ENCODE measurements around the gene CGRRF1. TPM values are rescaled to one million over a fixed set of nuclear protein-coding genes. Genes with fewer than 3 reads are reported as not detected.

The CGRRF1 gene
- total RNA-seq, 2 donors from 2014 or later = 17.1 to 25.7 TPM

DNA sequence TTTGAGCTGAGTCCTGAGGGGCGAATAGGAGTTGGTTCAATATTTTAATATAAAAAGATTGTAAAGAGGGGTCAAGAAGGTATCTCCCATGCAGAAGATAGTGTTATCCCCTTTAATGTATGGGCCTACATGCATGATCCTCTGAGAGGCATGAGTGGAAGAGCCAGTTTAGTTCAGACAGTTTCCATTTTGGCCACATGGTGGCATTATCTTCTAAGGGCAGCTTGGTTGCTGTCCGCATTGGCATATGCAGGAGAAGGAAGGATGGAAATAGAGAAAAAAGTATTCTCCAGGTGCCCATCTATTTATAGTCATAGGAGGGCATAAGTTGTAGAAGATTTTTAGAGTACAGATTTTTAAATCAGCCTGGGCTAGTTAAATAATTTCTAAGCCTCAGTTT lies 62.6 kb downstream of the CGRRF1 start:
- intact Hi-C loops (cut with DNase I) = loop anchor here (5.0 kb wide), 2 partner anchors 35 to 75 kb away; no protein-coding TSS in a partner anchor
- Histone ChIP-seq H3K4me3 (no peak overlapping the region), H3K27ac (no peak overlapping the region), H3K27me3 (replicated peaks; ENCODE audit: insufficient read depth) (no peaks in the 10 kb centered on the region), H3K36me3 (no peaks in the 10 kb centered on the region), H3K4me1 (replicated peaks) (no peaks in the 10 kb centered on the region), H3K9me3 (no peaks in the 10 kb centered on the region)
- TF ChIP-seq POLR2AphosphoS5 (IDR thresholded peaks at IDR 0.05) (no peak), CTCF (IDR thresholded peaks at IDR 0.05) (peak in 1 of 4 experiments; percentile 21), POLR2A (IDR thresholded peaks at IDR 0.05) (no peak)
- no peak for DNase-seq (ENCODE audit: low spot score)
- 99% methylated on average over 2 of the region's 2 CpGs for WGBS

DNA sequence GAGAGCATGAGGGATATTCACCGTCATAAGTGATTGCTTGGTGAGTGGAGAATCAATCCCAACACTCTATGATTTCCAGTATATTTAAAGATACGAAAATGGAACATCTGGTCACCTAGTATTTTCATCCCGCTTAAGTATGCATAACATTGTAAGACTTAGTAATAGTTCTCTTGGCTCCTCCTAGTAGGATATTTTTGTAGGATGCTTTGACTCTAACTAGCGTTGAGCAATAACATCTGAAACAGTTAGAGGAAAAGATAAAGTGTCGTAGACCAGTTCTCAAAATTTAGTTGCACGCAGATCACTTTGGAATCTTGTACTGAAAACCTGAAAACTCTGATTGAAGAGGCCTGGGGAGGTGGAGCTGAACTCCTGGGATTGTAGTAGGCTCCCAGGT lies 64.8 kb downstream of the CGRRF1 start:
- WGBS = 91% methylated on average over 6 of the region's 6 CpGs
- no peak for DNase-seq (ENCODE audit: low spot score)
- Histone ChIP-seq H3K27ac (no peak overlapping the region), H3K27me3 (replicated peaks; ENCODE audit: insufficient read depth) (no peaks in the 10 kb centered on the region), H3K4me1 (replicated peaks) (no peaks in the 10 kb centered on the region), H3K9me3 (no peaks in the 10 kb centered on the region), H3K4me3 (no peak overlapping the region), H3K36me3 (no peaks in the 10 kb centered on the region)
- intact Hi-C loops (cut with DNase I) = loop anchor here (5.0 kb wide), 2 partner anchors 33 to 73 kb away; no protein-coding TSS in a partner anchor
- no peak for TF ChIP-seq POLR2AphosphoS5 (IDR thresholded peaks at IDR 0.05)
- TF ChIP-seq POLR2A (IDR thresholded peaks at IDR 0.05) = no peak
- TF ChIP-seq CTCF (IDR thresholded peaks at IDR 0.05) = no peak

- no peak for TF ChIP-seq CTCF (IDR thresholded peaks at IDR 0.05)
- no peak for TF ChIP-seq POLR2AphosphoS5 (IDR thresholded peaks at IDR 0.05)
- TF ChIP-seq POLR2A (IDR thresholded peaks at IDR 0.05) = no peak
- no peak for DNase-seq (ENCODE audit: low spot score)
- Histone ChIP-seq H3K36me3 (no peaks in the 10 kb centered on the region), H3K9me3 (no peaks in the 10 kb centered on the region), H3K27me3 (replicated peaks; ENCODE audit: insufficient read depth) (no peaks in the 10 kb centered on the region), H3K27ac (no peak overlapping the region), H3K4me3 (no peak overlapping the region), H3K4me1 (replicated peaks) (no peaks in the 10 kb centered on the region)
- intact Hi-C loops (cut with DNase I) = no loop called here
- 90% methylated on average over 6 of the region's 6 CpGs for WGBS
These were observed 67.8 kb downstream of the CGRRF1 start for GRCh38 chr14:54577494-54577893.

DNA sequence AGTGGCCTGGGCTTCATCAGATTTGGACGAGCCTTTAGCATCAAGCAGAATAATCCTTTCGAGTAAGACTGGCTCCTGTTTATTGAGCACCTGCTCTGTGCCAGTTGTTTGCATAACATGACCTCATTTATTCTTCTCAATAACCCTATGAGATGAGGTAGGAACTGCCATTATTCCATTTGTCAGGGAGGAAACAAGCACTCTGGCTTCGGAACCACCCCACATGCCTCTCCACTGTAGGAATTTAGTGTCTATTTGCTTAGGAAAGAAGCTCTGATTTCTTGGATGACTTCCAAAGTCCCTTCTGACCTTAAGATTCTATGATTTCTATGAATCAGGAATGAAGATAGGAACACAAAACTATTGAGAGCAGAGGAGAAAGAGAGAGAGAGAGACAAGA lies 68.3 kb downstream of the CGRRF1 start:
- Histone ChIP-seq H3K4me3 (no peak overlapping the region), H3K27ac (no peak overlapping the region), H3K4me1 (replicated peaks) (no peaks in the 10 kb centered on the region), H3K27me3 (replicated peaks; ENCODE audit: insufficient read depth) (no peaks in the 10 kb centered on the region), H3K9me3 (no peaks in the 10 kb centered on the region), H3K36me3 (no peaks in the 10 kb centered on the region)
- DNase-seq (ENCODE audit: low spot score) = no peak
- intact Hi-C loops (cut with DNase I) = no loop called here
- WGBS = 45% methylated on average over 3 of the region's 3 CpGs
- TF ChIP-seq CTCF (IDR thresholded peaks at IDR 0.05) (no peak), POLR2A (IDR thresholded peaks at IDR 0.05) (no peak), POLR2AphosphoS5 (IDR thresholded peaks at IDR 0.05) (no peak)

DNA sequence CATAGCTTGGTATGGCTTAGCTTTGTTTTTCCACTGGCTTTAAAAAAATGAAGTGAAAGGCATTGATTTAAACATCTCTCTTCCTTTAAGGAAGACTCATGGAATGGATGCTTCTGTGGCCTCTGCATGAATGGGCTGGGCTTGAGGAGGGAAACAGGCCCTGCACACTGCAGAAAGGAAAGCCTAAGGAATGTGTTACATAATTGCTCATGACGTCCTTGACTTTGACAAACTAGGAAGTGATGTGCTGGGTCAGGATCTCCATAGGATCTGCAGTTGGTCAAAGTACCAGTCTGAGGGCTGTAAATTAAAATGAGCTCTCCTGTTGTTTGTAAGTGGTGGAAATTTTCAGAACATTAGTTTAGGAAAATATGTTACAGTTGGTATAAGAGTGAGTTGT lies 69.9 kb downstream of the CGRRF1 start:
- intact Hi-C loops (cut with DNase I) = no loop called here
- no peak for DNase-seq (ENCODE audit: low spot score)
- H3K4me1 ChIP-seq (replicated peaks) = no peaks in the 10 kb centered on the region
- H3K36me3 ChIP-seq = no peaks in the 10 kb centered on the region
- H3K27me3 ChIP-seq (replicated peaks; ENCODE audit: insufficient read depth) = no peaks in the 10 kb centered on the region
- WGBS = 27% methylated on average over 1 of the region's 1 CpG
- no peak overlapping the region for H3K27ac ChIP-seq
- no peaks in the 10 kb centered on the region for H3K9me3 ChIP-seq
- no peak overlapping the region for H3K4me3 ChIP-seq
- TF ChIP-seq POLR2AphosphoS5 (IDR thresholded peaks at IDR 0.05) (no peak), CTCF (IDR thresholded peaks at IDR 0.05) (no peak), POLR2A (IDR thresholded peaks at IDR 0.05) (no peak)

Data from prostate gland (tissue), 2 donors.